H9 (cell line): ENCODE measurements around the gene NUDT14. TPM values are rescaled to one million over a fixed set of nuclear protein-coding genes. Genes with fewer than 3 reads are reported as not detected.

Experiments
- DNase-seq: peaks from one replicate; pipeline ENCODE4 v3.0.0-alpha.2; 2017
- H2AFZ ChIP-seq: one replicate; pipeline ENCODE4 v1.6.1; 2013; ENCODE audit warnings: mild to moderate bottlenecking, low read length, control low read depth, moderate library complexity
- H2AK5ac ChIP-seq: 2 replicates; pipeline ENCODE4 v1.6.1; 2013; ENCODE audit warnings: low read length, control low read depth, mixed read lengths; ENCODE audit not compliant: insufficient read length
- H2BK120ac ChIP-seq: one replicate; pipeline ENCODE4 v1.6.1; 2013; ENCODE audit warnings: low read depth, mild to moderate bottlenecking, low read length, control low read depth, inconsistent platforms; ENCODE audit not compliant: poor library complexity, severe bottlenecking
- H2BK12ac ChIP-seq: 2 replicates; pipeline ENCODE4 v1.6.1; 2013; ENCODE audit warnings: low read length, control low read depth, mixed read lengths, low read depth; ENCODE audit not compliant: insufficient read length
- H2BK15ac ChIP-seq: 2 replicates; pipeline ENCODE4 v1.6.1; 2013; ENCODE audit warnings: low read depth, low read length, control low read depth
- H2BK20ac ChIP-seq: one replicate; pipeline ENCODE4 v1.6.1; 2013; ENCODE audit warnings: low read depth, mild to moderate bottlenecking, low read length, control low read depth, inconsistent platforms; ENCODE audit not compliant: poor library complexity, severe bottlenecking
- H2BK5ac ChIP-seq: 2 replicates; pipeline ENCODE4 v1.6.1; 2013; ENCODE audit warnings: low read length, control low read depth, mixed read lengths; ENCODE audit not compliant: insufficient read length
- H3K14ac ChIP-seq: 2 replicates; pipeline ENCODE4 v1.6.1; 2013; ENCODE audit warnings: low read length, control low read depth; ENCODE audit not compliant: insufficient read depth
- H3K18ac ChIP-seq: 2 replicates; pipeline ENCODE4 v1.6.1; 2013; ENCODE audit warnings: low read depth, mild to moderate bottlenecking, mixed read lengths, low read length, control low read depth; ENCODE audit not compliant: insufficient read length
- H3K23ac ChIP-seq: 2 replicates; pipeline ENCODE4 v1.6.1; 2013; ENCODE audit warnings: low read length, control low read depth, mixed read lengths, low read depth; ENCODE audit not compliant: insufficient read length
- H3K23me2 ChIP-seq: 2 replicates; pipeline ENCODE4 v1.6.1; 2013; ENCODE audit warnings: low read depth, mild to moderate bottlenecking, mixed read lengths, low read length, control low read depth; ENCODE audit not compliant: insufficient read length, poor library complexity, severe bottlenecking
- H3K27ac ChIP-seq: 2 replicates; pipeline ENCODE4 v1.5.1; 2013; ENCODE audit warnings: low read length, control low read depth, mixed read lengths, low read depth; ENCODE audit not compliant: insufficient read length
- H3K27me3 ChIP-seq: 2 replicates; pipeline ENCODE4 v1.6.1; 2013; ENCODE audit warnings: low read length, control low read depth, inconsistent platforms; ENCODE audit not compliant: insufficient read depth
- H3K4ac ChIP-seq: 2 replicates; pipeline ENCODE4 v1.6.1; 2013; ENCODE audit warnings: low read depth, mild to moderate bottlenecking, control low read depth, inconsistent platforms, low read length, moderate library complexity
- H3K4me1 ChIP-seq: 2 replicates; pipeline ENCODE4 v1.6.1; 2013; ENCODE audit warnings: low read length, control low read depth, inconsistent platforms; ENCODE audit not compliant: insufficient read depth
- H3K4me2 ChIP-seq: 2 replicates; pipeline ENCODE4 v1.6.1; 2013; ENCODE audit warnings: low read length, control low read depth, mixed read lengths; ENCODE audit not compliant: insufficient read length, insufficient read depth
- H3K56ac ChIP-seq: 2 replicates; pipeline ENCODE4 v1.6.1; 2013; ENCODE audit warnings: low read depth, mild to moderate bottlenecking, mixed read lengths, low read length, control low read depth; ENCODE audit not compliant: insufficient read length
- H3K79me1 ChIP-seq: 2 replicates; pipeline ENCODE4 v1.6.1; 2013; ENCODE audit warnings: low read depth, mild to moderate bottlenecking, moderate library complexity, low read length, control low read depth, inconsistent platforms; ENCODE audit not compliant: insufficient read depth, poor library complexity, severe bottlenecking
- H3K79me2 ChIP-seq: 2 replicates; pipeline ENCODE4 v1.6.1; 2013; ENCODE audit warnings: low read length, control low read depth, inconsistent platforms; ENCODE audit not compliant: insufficient read depth
- H3K9ac ChIP-seq: 2 replicates; pipeline ENCODE4 v1.6.1; 2013; ENCODE audit warnings: low read length, control low read depth, mixed read lengths; ENCODE audit not compliant: insufficient read length; ENCODE audit errors: extremely low read depth
- H3K9me3 ChIP-seq: one replicate; pipeline ENCODE4 v1.6.1; 2013; ENCODE audit warnings: low read depth, low read length, inconsistent platforms; ENCODE audit not compliant: control insufficient read depth
- H3T11ph ChIP-seq: one replicate; pipeline ENCODE4 v1.6.1; 2013; ENCODE audit warnings: mild to moderate bottlenecking, low read length, control low read depth, inconsistent platforms
- H4K20me1 ChIP-seq: one replicate; pipeline ENCODE4 v1.6.1; 2013; ENCODE audit not compliant: control insufficient read depth, insufficient read length, insufficient read depth
- H4K5ac ChIP-seq: 2 replicates; pipeline ENCODE4 v1.6.1; 2013; ENCODE audit warnings: low read depth, mild to moderate bottlenecking, mixed read lengths, low read length, control low read depth; ENCODE audit not compliant: insufficient read length
- H4K8ac ChIP-seq: replicated peaks from 2 replicates; pipeline ENCODE4 v1.6.1; 2013; ENCODE audit warnings: low read length, control low read depth, mixed read lengths, low read depth; ENCODE audit not compliant: insufficient read length
- H4K91ac ChIP-seq: 2 replicates; pipeline ENCODE4 v1.6.1; 2013; ENCODE audit warnings: low read depth, mild to moderate bottlenecking, moderate library complexity, mixed read lengths, low read length, control low read depth; ENCODE audit not compliant: insufficient read length
- H3K27ac Mint-ChIP-seq, 3 experiments: 2 replicates in 2 of 3; 3 replicates in 1 of 3; pipeline ENCODE4 v1.8.0; 2020 to 2021; ENCODE audit warnings: mixed read lengths in 3 of 3, mild to moderate bottlenecking in 1 of 3, moderate library complexity in 1 of 3
- H3K27me3 Mint-ChIP-seq: 2 replicates; pipeline ENCODE4 v1.8.0; 2021; ENCODE audit warnings: low read depth, mild to moderate bottlenecking, moderate library complexity, mixed read lengths
- H3K36me3 Mint-ChIP-seq, 3 experiments: 2 replicates in 2 of 3; 3 replicates in 1 of 3; pipeline ENCODE4 v1.8.0; 2020 to 2021; ENCODE audit warnings: low read depth in 3 of 3, mixed read lengths in 3 of 3; ENCODE audit not compliant: insufficient read depth in 1 of 3
- H3K4me1 Mint-ChIP-seq, 2 experiments: 2 replicates each; pipeline ENCODE4 v1.8.0; 2020; ENCODE audit warnings: mixed read lengths in 2 of 2
- H3K4me3 Mint-ChIP-seq, 2 experiments: 2 replicates in 1 of 2; 3 replicates in 1 of 2; pipeline ENCODE4 v1.8.0; 2020 to 2021; ENCODE audit warnings: mild to moderate bottlenecking in 2 of 2, mixed read lengths in 2 of 2, moderate library complexity in 1 of 2
- H3K9me3 Mint-ChIP-seq, 2 experiments: 2 replicates in 1 of 2; 3 replicates in 1 of 2; pipeline ENCODE4 v1.8.0; 2020; ENCODE audit warnings: mild to moderate bottlenecking in 2 of 2, mixed read lengths in 2 of 2, moderate library complexity in 1 of 2
- CTCF ChIP-seq: fragments of 200-600 bp; sonication (generic); conservative IDR thresholded peaks from 3 replicates; pipeline ENCODE4 v1.8.0; 2021; ENCODE audit warnings: antibody characterized with exemption, mild to moderate bottlenecking
- WGBS: extraction: QIAGEN DNeasy Blood & Tissue Kit; methylation state at CpG from one replicate; pipeline ENCODE4 v1.1.7; 2013; ENCODE audit warnings: missing lambda C conversion rate, low lambda C conversion rate, mixed read lengths; ENCODE audit not compliant: insufficient read length; ENCODE audit errors: extremely low coverage; 5-methylcytosine and 5-hydroxymethylcytosine counted together
- total RNA-seq: library from RNA; stranded (reverse); gene quantifications from 2 replicates; pipeline ENCODE4 v1.2.1, GENCODE V29; 2021

Gene NUDT14
- total RNA-seq, 1 experiment from 2014 or later: 41.1 TPM

- Histone ChIP-seq H3T11ph (no peak overlapping the region), H4K8ac (no peak overlapping the region), H3K79me2 (no peaks in the 10 kb centered on the region), H2BK5ac (no peak overlapping the region), H4K91ac (no peak overlapping the region), H4K5ac (no peak overlapping the region), H2BK120ac (no peak overlapping the region), H3K27me3 (no peaks in the 10 kb centered on the region), H2BK20ac (no peak overlapping the region), H3K79me1 (no peaks in the 10 kb centered on the region), H3K4ac (no peak overlapping the region), H3K9ac (no peak overlapping the region), H3K4me1 (no peaks in the 10 kb centered on the region), H3K27ac (no peak overlapping the region), H2BK12ac (no peak overlapping the region), H4K20me1 (no peaks in the 10 kb centered on the region), H2AFZ (no peak overlapping the region), H3K56ac (no peak overlapping the region), H3K23me2 (no peaks in the 10 kb centered on the region), H3K9me3 (no peaks in the 10 kb centered on the region), H2AK5ac (no peak overlapping the region), H3K4me2 (no peak overlapping the region), H3K23ac (no peak overlapping the region), H3K18ac (no peak overlapping the region), H3K14ac (no peak overlapping the region), H2BK15ac (no peak overlapping the region)
- TF ChIP-seq CTCF: no peak
- no peaks in the 10 kb centered on the region for H3K27me3 Mint-ChIP-seq
- no peaks in the 10 kb centered on the region for H3K4me1 Mint-ChIP-seq
- no peak overlapping the region for H3K4me3 Mint-ChIP-seq
- peaks cover 0 to 9% (median 8%) of the 10 kb centered on the region in 3 experiments; a peak in 4 of 7 replicates for H3K36me3 Mint-ChIP-seq
- H3K9me3 Mint-ChIP-seq: peaks cover 0 to 11% of the 10 kb centered on the region in 2 experiments; a peak in 3 of 5 replicates
- no CpG with 5 or more reads among the region's 28 CpGs for WGBS
- no peak for DNase-seq
- H3K27ac Mint-ChIP-seq: no peak overlapping the region; a peak in 1 of 7 replicates
These were observed 35.5 kb downstream of the NUDT14 start for GRCh38 chr14:105145381-105146180.
